HG02884 (cell line): ENCODE results near the gene GAB2.

ENCODE experiments used
- ATAC-seq: cut with Tn5 transposase; IDR thresholded peaks from one replicate; pipeline ENCODE4 v1.9.1; 2021; ENCODE audit warnings: mild to moderate bottlenecking, moderate library complexity; ENCODE audit not compliant: unreplicated experiment

Gene GAB2

GRCh38 chr11:78212586-78213371, 204.8 kb downstream of the GAB2 start:
- no peak for ATAC-seq

- ATAC-seq = no peak
Observed at GRCh38 chr11:78211565-78211964, 206.1 kb downstream of the GAB2 start.

- ATAC-seq = no peak
Observed at GRCh38 chr11:78210000-78210608, 207.5 kb downstream of the GAB2 start.

- ATAC-seq = no peak
Observed at GRCh38 chr11:78209478-78209877, 208.1 kb downstream of the GAB2 start.

GRCh38 chr11:78208257-78209165, 209.1 kb downstream of the GAB2 start:
- no peak for ATAC-seq

- no peak for ATAC-seq
Observed at GRCh38 chr11:78207532-78208256, 209.9 kb downstream of the GAB2 start.

- no peak for ATAC-seq
Observed at GRCh38 chr11:78205691-78206090, 211.9 kb downstream of the GAB2 start.

- no peak for ATAC-seq
Observed at GRCh38 chr11:78205256-78205655, 212.4 kb downstream of the GAB2 start.

- ATAC-seq = no peak
Observed at GRCh38 chr11:78203184-78203583, 214.4 kb downstream of the GAB2 start.

GRCh38 chr11:78202733-78203167, 214.9 kb downstream of the GAB2 start:
- no peak for ATAC-seq

- no peak for ATAC-seq
Observed at GRCh38 chr11:78201096-78201818, 216.4 kb downstream of the GAB2 start.

GRCh38 chr11:78200553-78200952, 217.1 kb downstream of the GAB2 start:
- no peak for ATAC-seq

GRCh38 chr11:78200061-78200460, 217.6 kb downstream of the GAB2 start:
- ATAC-seq = no peak

- ATAC-seq = no peak
Observed at GRCh38 chr11:78199653-78200015, 218.0 kb downstream of the GAB2 start.

GRCh38 chr11:78199015-78199652, 218.5 kb downstream of the GAB2 start:
- no peak for ATAC-seq

GRCh38 chr11:78197816-78198215, 219.8 kb downstream of the GAB2 start:
- no peak for ATAC-seq

- no peak for ATAC-seq
Observed at GRCh38 chr11:78196661-78197091, 220.9 kb downstream of the GAB2 start.

GRCh38 chr11:78195917-78196560, 221.6 kb downstream of the GAB2 start:
- ATAC-seq = no peak

- ATAC-seq = no peak
Observed at GRCh38 chr11:78194490-78194889, 223.1 kb downstream of the GAB2 start.
